Loucy (cell line): ENCODE results near the gene GSG1L.

Source experiments
- CTCF ChIP-seq: fragments of 200-600 bp; sonication (generic); conservative IDR thresholded peaks from 2 replicates; pipeline ENCODE4 v1.5.1; 2014; ENCODE audit warnings: mild to moderate bottlenecking, antibody characterized with exemption, low read length
- EZH2phosphoT487 ChIP-seq: fragments of 200-600 bp; IDR thresholded peaks from 2 replicates; pipeline ENCODE4 v1.6.1; 2018; ENCODE audit warnings: antibody characterized with exemption, mild to moderate bottlenecking, moderate library complexity, borderline replicate concordance

DNA sequence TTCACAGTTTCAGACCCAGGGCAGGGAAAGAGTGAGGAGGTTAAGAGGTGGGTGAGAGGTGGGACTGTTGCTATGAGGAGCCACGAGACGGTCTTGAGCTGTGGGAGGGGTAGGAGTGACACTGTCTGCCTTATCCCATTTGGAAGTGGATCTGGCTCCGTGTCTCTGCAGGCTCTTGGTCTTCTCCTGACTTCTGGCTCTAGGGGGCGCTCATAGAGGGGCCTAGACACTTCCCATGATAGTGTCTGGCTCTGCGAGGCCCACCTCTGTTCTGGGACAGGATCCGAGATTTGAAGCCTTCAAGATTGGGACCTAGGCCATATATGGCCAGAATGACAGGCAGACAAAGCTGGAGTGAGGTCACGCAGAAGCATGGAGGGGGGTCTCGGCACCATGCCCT is 204.5 kb downstream of the GSG1L start:
- no peak; the same call in 1 of the 2 replicates for TF ChIP-seq CTCF
- no peak for TF ChIP-seq EZH2phosphoT487
